ENCODE results near the gene FAM217A.
"Not testable (repeated sequence)": the region's sequence is repeated elsewhere in the genome, so short reads cannot be mapped to it uniquely, and the experiment has no call there.

FAM217A gene

GRCh38 chr6:4078691-4079471 is at the start of gene FAM217A:
FAM217A (minus strand) TSS chr6:4079137; CDS start chr6:4077414, 1,723 bp downstream.
- no peak for DNase-seq

- no peak for DNase-seq
Measured at GRCh38 chr6:4128072-4128471, 49.1 kb upstream of the FAM217A start.

- DNase-seq, result no peak
Measured at GRCh38 chr6:4125933-4126864, 47.3 kb upstream of the FAM217A start.

GRCh38 chr6:4125500-4125899 is 46.6 kb upstream of the FAM217A start:
- no peak for DNase-seq

GRCh38 chr6:4124351-4124750 is 45.4 kb upstream of the FAM217A start:
- DNase-seq, result no peak

- no peak for DNase-seq
Measured at GRCh38 chr6:4115741-4116140, 36.8 kb upstream of the FAM217A start.

- no peak for DNase-seq
Measured at GRCh38 chr6:4114123-4114522, 35.2 kb upstream of the FAM217A start.

- DNase-seq, result no peak
Measured at GRCh38 chr6:4113649-4114048, 34.7 kb upstream of the FAM217A start.

- DNase-seq, result no peak
Measured at GRCh38 chr6:4112366-4112765, 33.4 kb upstream of the FAM217A start.

GRCh38 chr6:4109363-4109815 is 30.5 kb upstream of the FAM217A start:
- DNase-seq, result not testable (repeated sequence)

GRCh38 chr6:4108561-4109093 is 29.7 kb upstream of the FAM217A start:
- no peak for DNase-seq

GRCh38 chr6:4107873-4108272 is 28.9 kb upstream of the FAM217A start:
- DNase-seq, result no peak

GRCh38 chr6:4105980-4106536 is 27.1 kb upstream of the FAM217A start:
- DNase-seq, result no peak

GRCh38 chr6:4103929-4104328 is 25.0 kb upstream of the FAM217A start:
- no peak for DNase-seq

- no peak for DNase-seq
Measured at GRCh38 chr6:4102687-4103244, 23.8 kb upstream of the FAM217A start.

GRCh38 chr6:4101298-4101697 is 22.4 kb upstream of the FAM217A start:
- DNase-seq, result no peak

- DNase-seq, result no peak
Measured at GRCh38 chr6:4100655-4101054, 21.7 kb upstream of the FAM217A start.

- no peak for DNase-seq
Measured at GRCh38 chr6:4093288-4093687, 14.4 kb upstream of the FAM217A start.

- DNase-seq, result no peak
Measured at GRCh38 chr6:4091941-4092340, 13.0 kb upstream of the FAM217A start.

GRCh38 chr6:4090043-4090442 is 11.1 kb upstream of the FAM217A start:
- DNase-seq, result not testable (repeated sequence)

GRCh38 chr6:4088704-4089103 is 9.8 kb upstream of the FAM217A start:
- DNase-seq, result no peak

GRCh38 chr6:4085332-4085700 is 6.4 kb upstream of the FAM217A start:
- no peak for DNase-seq
